Stimulated activated CD4-positive, alpha-beta T cell treated with anti-CD3 and anti-CD28 coated beads, Interleukin-4, amount 100 ng/mL, for 1 hour (primary cell): ENCODE results near the gene CHD3.
"Not testable (repeated sequence)": the region's sequence is repeated elsewhere in the genome, so short reads cannot be mapped to it uniquely, and the experiment has no call there.

Experiments used
- DNase-seq: peaks from one replicate; pipeline ENCODE4 v3.0.0-alpha.2; 2020

Gene CHD3

GRCh38 chr17:7850701-7851437, 37.7 kb upstream of the CHD3 start:
- DNase-seq = no peak

- peak; percentile 95 for DNase-seq
Observed at GRCh38 chr17:7851438-7852261, 36.9 kb upstream of the CHD3 start.

- peak; percentile 4 for DNase-seq
Observed at GRCh38 chr17:7852262-7852670, 36.3 kb upstream of the CHD3 start.

GRCh38 chr17:7852919-7853690, 35.5 kb upstream of the CHD3 start:
- peak; percentile 9 for DNase-seq

GRCh38 chr17:7853691-7854038, 34.9 kb upstream of the CHD3 start:
- peak; percentile 7 for DNase-seq

- DNase-seq = peak; percentile 4
Observed at GRCh38 chr17:7854078-7854777, 34.4 kb upstream of the CHD3 start.

GRCh38 chr17:7854851-7855659, 33.5 kb upstream of the CHD3 start, which contains the start of gene TMEM88:
Gene TMEM88 (plus strand): TSS chr17:7855066. CDS start chr17:7855075, 9 bp downstream.
- DNase-seq = peak; percentile 24

GRCh38 chr17:7855660-7856010, 33.0 kb upstream of the CHD3 start:
- DNase-seq = no peak

GRCh38 chr17:7856011-7856810, 32.4 kb upstream of the CHD3 start:
- peak; percentile 36 for DNase-seq

GRCh38 chr17:7856811-7857712, 31.5 kb upstream of the CHD3 start, which contains the start of gene NAA38:
Gene NAA38 (minus strand): TSS chr17:7857559. CDS start chr17:7857463, 96 bp downstream.
- peak; percentile 89 for DNase-seq

GRCh38 chr17:7857713-7858521, 30.7 kb upstream of the CHD3 start, which contains the start of gene CYB5D1:
Gene CYB5D1 (plus strand): TSS chr17:7858003. CDS start chr17:7858135, 132 bp downstream.
- peak; percentile 81 for DNase-seq

- DNase-seq = peak; percentile 46
Observed at GRCh38 chr17:7858522-7858810, 30.1 kb upstream of the CHD3 start.

- DNase-seq = no peak
Observed at GRCh38 chr17:7859028-7859427, 29.6 kb upstream of the CHD3 start.

- DNase-seq = peak; percentile 27
Observed at GRCh38 chr17:7862692-7863437, 25.7 kb upstream of the CHD3 start.

GRCh38 chr17:7864384-7864783, 24.2 kb upstream of the CHD3 start:
- DNase-seq = not testable (repeated sequence)

- DNase-seq = no peak
Observed at GRCh38 chr17:7864995-7865650, 23.5 kb upstream of the CHD3 start.

- no peak for DNase-seq
Observed at GRCh38 chr17:7867881-7868329, 20.7 kb upstream of the CHD3 start.

GRCh38 chr17:7873051-7873450, 15.5 kb upstream of the CHD3 start:
- no peak for DNase-seq
